OCI-LY1 (cell line): ENCODE data around the gene RAB3C.

Source experiments
- H2AFZ ChIP-seq: fragments of 200-600 bp; sonication (generic), shearing (Covaris generic); 2 replicates; pipeline ENCODE4 v1.6.0; 2014; ENCODE audit warnings: antibody characterized with exemption, mild to moderate bottlenecking, low read length
- H3F3A ChIP-seq: fragments of 200-600 bp; sonication (generic), shearing (Covaris generic); 2 replicates; pipeline ENCODE4 v1.6.0; 2014; ENCODE audit warnings: mild to moderate bottlenecking, antibody characterized with exemption, low read length, moderate library complexity; ENCODE audit not compliant: insufficient read depth
- H3K27ac ChIP-seq: fragments of 200-600 bp; sonication (generic); 2 replicates; pipeline ENCODE4 v1.5.1; 2014; ENCODE audit warnings: low read length, mixed run types, mild to moderate bottlenecking, low read depth; ENCODE audit not compliant: poor library complexity, severe bottlenecking
- H3K27me3 ChIP-seq: fragments of 200-600 bp; sonication (generic); 2 replicates; pipeline ENCODE4 v1.6.0; 2014; ENCODE audit warnings: antibody characterized with exemption, mild to moderate bottlenecking, low read length, moderate library complexity; ENCODE audit not compliant: insufficient read depth
- H3K36me3 ChIP-seq: fragments of 200-600 bp; sonication (generic); 2 replicates; pipeline ENCODE4 v1.6.1; 2014; ENCODE audit warnings: mild to moderate bottlenecking, antibody characterized with exemption, low read length, moderate library complexity, mixed read lengths; ENCODE audit not compliant: insufficient read depth
- H3K4me1 ChIP-seq: fragments of 200-600 bp; sonication (generic); 2 replicates; pipeline ENCODE4 v1.5.1; 2014; ENCODE audit warnings: mild to moderate bottlenecking, low read length, moderate library complexity; ENCODE audit not compliant: insufficient read depth, severe bottlenecking
- H3K4me2 ChIP-seq: fragments of 200-600 bp; sonication (generic), shearing (Covaris generic); 2 replicates; pipeline ENCODE4 v1.6.1; 2014; ENCODE audit warnings: low read length
- H3K4me3 ChIP-seq: fragments of 200-600 bp; sonication (generic); 2 replicates; pipeline ENCODE4 v1.5.1; 2014; ENCODE audit warnings: low read length, low read depth, mild to moderate bottlenecking, mixed read lengths; ENCODE audit not compliant: poor library complexity, severe bottlenecking
- H3K79me2 ChIP-seq: fragments of 200-600 bp; shearing (Covaris generic); 2 replicates; pipeline ENCODE4 v1.6.1; 2016; ENCODE audit warnings: mixed run types, low read length, mixed read lengths; ENCODE audit not compliant: insufficient read depth
- H3K9ac ChIP-seq: fragments of 200-600 bp; sonication (generic), shearing (Covaris generic); 2 replicates; pipeline ENCODE4 v1.6.1; 2014; ENCODE audit warnings: mild to moderate bottlenecking, low read length, mixed read lengths
- H3K9me2 ChIP-seq: fragments of 200-600 bp; sonication (generic), shearing (Covaris generic); 2 replicates; pipeline ENCODE4 v1.6.1; 2014; ENCODE audit warnings: low read depth, mild to moderate bottlenecking, low read length, mixed read lengths
- H3K9me3 ChIP-seq: fragments of 200-600 bp; shearing (Covaris generic); 2 replicates; pipeline ENCODE4 v1.6.1; 2014; ENCODE audit warnings: low read length, mixed read lengths
- H4K20me1 ChIP-seq: fragments of 200-600 bp; sonication (generic), shearing (Covaris generic); 2 replicates; pipeline ENCODE4 v1.6.0; 2016; ENCODE audit warnings: mild to moderate bottlenecking, low read length; ENCODE audit not compliant: insufficient read depth
- CTCF ChIP-seq: fragments of 200-600 bp; sonication (generic), shearing (Covaris generic); IDR thresholded peaks from 2 replicates; pipeline ENCODE4 v1.5.1; 2017; ENCODE audit warnings: mild to moderate bottlenecking, antibody characterized with exemption, low read length, moderate library complexity, mixed read lengths
- EZH2 ChIP-seq: fragments of 200-600 bp; sonication (generic), shearing (Covaris generic); IDR thresholded peaks from 2 replicates; pipeline ENCODE4 v1.8.0; 2017; ENCODE audit warnings: borderline replicate concordance, mixed run types, mild to moderate bottlenecking, antibody characterized with exemption, low read length, moderate library complexity, mixed read lengths

RAB3C gene

DNA sequence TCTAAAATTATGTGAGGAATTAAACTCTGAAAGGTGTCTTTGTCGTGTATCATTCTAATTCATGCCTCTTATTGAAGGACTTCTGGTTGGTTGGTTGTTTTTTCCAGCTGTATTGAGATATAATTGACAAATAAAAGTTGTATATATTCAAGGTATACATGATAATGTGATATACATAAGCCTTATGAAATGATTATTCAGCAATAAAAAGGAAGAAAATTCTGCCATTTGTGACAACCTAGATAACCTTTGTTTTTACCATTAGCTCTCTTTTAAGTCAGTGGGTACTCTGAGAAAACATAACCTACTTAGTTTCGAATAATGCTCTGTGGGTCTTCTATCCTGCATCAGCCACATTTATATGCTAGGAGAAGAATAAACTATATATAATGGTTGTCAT, 89.6 kb downstream of the RAB3C start:
- Histone ChIP-seq H3K36me3 (no peaks in the 10 kb centered on the region), H3K27ac (no peak overlapping the region), H3K9me2 (no peaks in the 10 kb centered on the region), H3K4me2 (no peak overlapping the region), H3F3A (no peaks in the 10 kb centered on the region), H3K79me2 (no peaks in the 10 kb centered on the region), H3K4me1 (no peaks in the 10 kb centered on the region), H3K4me3 (no peak overlapping the region), H4K20me1 (no peaks in the 10 kb centered on the region), H3K9ac (no peak overlapping the region), H3K27me3 (no peaks in the 10 kb centered on the region), H3K9me3 (no peaks in the 10 kb centered on the region), H2AFZ (no peak overlapping the region)
- TF ChIP-seq CTCF, result no peak
- no peak for TF ChIP-seq EZH2

DNA sequence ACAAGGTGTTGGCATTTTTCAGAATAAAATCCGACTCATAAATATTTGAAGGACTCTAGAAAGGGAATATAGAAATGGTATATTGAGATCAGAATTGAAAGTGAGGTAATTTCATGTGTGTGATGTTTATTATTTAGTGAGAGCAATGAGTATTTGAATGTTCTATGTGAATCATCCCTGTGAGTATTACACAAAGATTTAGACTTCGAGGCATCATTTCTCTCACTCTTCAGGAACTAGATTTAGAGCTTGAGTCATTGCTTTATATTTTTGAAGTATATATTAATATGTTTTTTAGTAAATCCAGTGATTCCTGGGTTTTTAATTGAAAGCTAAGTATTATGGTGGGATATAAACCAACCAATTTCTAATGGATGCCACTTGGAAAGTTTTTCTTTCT, 91.2 kb downstream of the RAB3C start:
- no peaks in the 10 kb centered on the region for H3K36me3 ChIP-seq
- no peaks in the 10 kb centered on the region for H4K20me1 ChIP-seq
- no peaks in the 10 kb centered on the region for H3K79me2 ChIP-seq
- no peak overlapping the region for H3K4me3 ChIP-seq
- H3K27me3 ChIP-seq, result no peaks in the 10 kb centered on the region
- H3F3A ChIP-seq, result no peaks in the 10 kb centered on the region
- no peaks in the 10 kb centered on the region for H3K9me3 ChIP-seq
- TF ChIP-seq CTCF (no peak), EZH2 (no peak)
- H3K9ac ChIP-seq, result no peak overlapping the region
- H3K4me2 ChIP-seq, result no peak overlapping the region
- no peak overlapping the region for H3K27ac ChIP-seq
- no peaks in the 10 kb centered on the region for H3K4me1 ChIP-seq
- H3K9me2 ChIP-seq, result no peaks in the 10 kb centered on the region
- no peak overlapping the region for H2AFZ ChIP-seq

DNA sequence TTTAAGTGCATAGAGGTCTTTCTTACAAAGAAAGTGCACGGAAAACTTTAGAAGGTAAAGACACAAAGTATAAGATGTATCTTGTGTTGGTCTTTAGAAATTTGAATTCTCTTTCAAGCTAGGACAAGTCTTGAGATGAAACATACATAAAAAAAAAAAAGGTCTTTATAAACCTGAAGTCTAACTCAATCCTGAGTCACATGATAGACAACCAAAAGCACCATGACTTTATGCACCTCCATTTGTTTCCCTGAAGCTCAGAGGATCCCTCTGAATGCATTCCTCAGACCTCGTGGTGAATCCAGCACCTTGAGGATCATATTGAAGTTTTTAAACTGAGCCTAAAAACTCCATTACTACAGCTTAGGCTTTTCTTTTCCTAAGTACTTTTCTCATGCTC, 91.8 kb downstream of the RAB3C start:
- TF ChIP-seq EZH2, result no peak
- no peak for TF ChIP-seq CTCF
- H3F3A ChIP-seq, result no peaks in the 10 kb centered on the region
- no peak overlapping the region for H3K4me3 ChIP-seq
- no peaks in the 10 kb centered on the region for H3K4me1 ChIP-seq
- no peaks in the 10 kb centered on the region for H3K79me2 ChIP-seq
- H4K20me1 ChIP-seq, result no peaks in the 10 kb centered on the region
- H3K27ac ChIP-seq, result no peak overlapping the region
- no peak overlapping the region for H3K4me2 ChIP-seq
- no peak overlapping the region for H2AFZ ChIP-seq
- no peaks in the 10 kb centered on the region for H3K9me2 ChIP-seq
- H3K36me3 ChIP-seq, result no peaks in the 10 kb centered on the region
- H3K27me3 ChIP-seq, result no peaks in the 10 kb centered on the region
- H3K9ac ChIP-seq, result no peak overlapping the region
- H3K9me3 ChIP-seq, result no peaks in the 10 kb centered on the region
